H9 (cell line): Measurements from ENCODE around the gene S100A2. TPM values are rescaled to one million over a fixed set of nuclear protein-coding genes. Genes with fewer than 3 reads are reported as not detected.

Source experiments
- DNase-seq: peaks from one replicate; pipeline ENCODE4 v3.0.0-alpha.2; 2017
- H2AFZ ChIP-seq: one replicate; pipeline ENCODE4 v1.6.1; 2013; ENCODE audit warnings: mild to moderate bottlenecking, low read length, control low read depth, moderate library complexity
- H2AK5ac ChIP-seq: 2 replicates; pipeline ENCODE4 v1.6.1; 2013; ENCODE audit warnings: low read length, control low read depth, mixed read lengths; ENCODE audit not compliant: insufficient read length
- H2BK120ac ChIP-seq: one replicate; pipeline ENCODE4 v1.6.1; 2013; ENCODE audit warnings: low read depth, mild to moderate bottlenecking, low read length, control low read depth, inconsistent platforms; ENCODE audit not compliant: poor library complexity, severe bottlenecking
- H2BK12ac ChIP-seq: 2 replicates; pipeline ENCODE4 v1.6.1; 2013; ENCODE audit warnings: low read length, control low read depth, mixed read lengths, low read depth; ENCODE audit not compliant: insufficient read length
- H2BK15ac ChIP-seq: 2 replicates; pipeline ENCODE4 v1.6.1; 2013; ENCODE audit warnings: low read depth, low read length, control low read depth
- H2BK20ac ChIP-seq: one replicate; pipeline ENCODE4 v1.6.1; 2013; ENCODE audit warnings: low read depth, mild to moderate bottlenecking, low read length, control low read depth, inconsistent platforms; ENCODE audit not compliant: poor library complexity, severe bottlenecking
- H2BK5ac ChIP-seq: 2 replicates; pipeline ENCODE4 v1.6.1; 2013; ENCODE audit warnings: low read length, control low read depth, mixed read lengths; ENCODE audit not compliant: insufficient read length
- H3K14ac ChIP-seq: 2 replicates; pipeline ENCODE4 v1.6.1; 2013; ENCODE audit warnings: low read length, control low read depth; ENCODE audit not compliant: insufficient read depth
- H3K18ac ChIP-seq: 2 replicates; pipeline ENCODE4 v1.6.1; 2013; ENCODE audit warnings: low read depth, mild to moderate bottlenecking, mixed read lengths, low read length, control low read depth; ENCODE audit not compliant: insufficient read length
- H3K23ac ChIP-seq: 2 replicates; pipeline ENCODE4 v1.6.1; 2013; ENCODE audit warnings: low read length, control low read depth, mixed read lengths, low read depth; ENCODE audit not compliant: insufficient read length
- H3K23me2 ChIP-seq: 2 replicates; pipeline ENCODE4 v1.6.1; 2013; ENCODE audit warnings: low read depth, mild to moderate bottlenecking, mixed read lengths, low read length, control low read depth; ENCODE audit not compliant: insufficient read length, poor library complexity, severe bottlenecking
- H3K27ac ChIP-seq: 2 replicates; pipeline ENCODE4 v1.5.1; 2013; ENCODE audit warnings: low read length, control low read depth, mixed read lengths, low read depth; ENCODE audit not compliant: insufficient read length
- H3K27me3 ChIP-seq: 2 replicates; pipeline ENCODE4 v1.6.1; 2013; ENCODE audit warnings: low read length, control low read depth, inconsistent platforms; ENCODE audit not compliant: insufficient read depth
- H3K4ac ChIP-seq: 2 replicates; pipeline ENCODE4 v1.6.1; 2013; ENCODE audit warnings: low read depth, mild to moderate bottlenecking, control low read depth, inconsistent platforms, low read length, moderate library complexity
- H3K4me1 ChIP-seq: 2 replicates; pipeline ENCODE4 v1.6.1; 2013; ENCODE audit warnings: low read length, control low read depth, inconsistent platforms; ENCODE audit not compliant: insufficient read depth
- H3K4me2 ChIP-seq: 2 replicates; pipeline ENCODE4 v1.6.1; 2013; ENCODE audit warnings: low read length, control low read depth, mixed read lengths; ENCODE audit not compliant: insufficient read length, insufficient read depth
- H3K56ac ChIP-seq: 2 replicates; pipeline ENCODE4 v1.6.1; 2013; ENCODE audit warnings: low read depth, mild to moderate bottlenecking, mixed read lengths, low read length, control low read depth; ENCODE audit not compliant: insufficient read length
- H3K79me1 ChIP-seq: 2 replicates; pipeline ENCODE4 v1.6.1; 2013; ENCODE audit warnings: low read depth, mild to moderate bottlenecking, moderate library complexity, low read length, control low read depth, inconsistent platforms; ENCODE audit not compliant: insufficient read depth, poor library complexity, severe bottlenecking
- H3K79me2 ChIP-seq: 2 replicates; pipeline ENCODE4 v1.6.1; 2013; ENCODE audit warnings: low read length, control low read depth, inconsistent platforms; ENCODE audit not compliant: insufficient read depth
- H3K9ac ChIP-seq: 2 replicates; pipeline ENCODE4 v1.6.1; 2013; ENCODE audit warnings: low read length, control low read depth, mixed read lengths; ENCODE audit not compliant: insufficient read length; ENCODE audit errors: extremely low read depth
- H3K9me3 ChIP-seq: one replicate; pipeline ENCODE4 v1.6.1; 2013; ENCODE audit warnings: low read depth, low read length, inconsistent platforms; ENCODE audit not compliant: control insufficient read depth
- H3T11ph ChIP-seq: one replicate; pipeline ENCODE4 v1.6.1; 2013; ENCODE audit warnings: mild to moderate bottlenecking, low read length, control low read depth, inconsistent platforms
- H4K20me1 ChIP-seq: one replicate; pipeline ENCODE4 v1.6.1; 2013; ENCODE audit not compliant: control insufficient read depth, insufficient read length, insufficient read depth
- H4K5ac ChIP-seq: 2 replicates; pipeline ENCODE4 v1.6.1; 2013; ENCODE audit warnings: low read depth, mild to moderate bottlenecking, mixed read lengths, low read length, control low read depth; ENCODE audit not compliant: insufficient read length
- H4K8ac ChIP-seq: replicated peaks from 2 replicates; pipeline ENCODE4 v1.6.1; 2013; ENCODE audit warnings: low read length, control low read depth, mixed read lengths, low read depth; ENCODE audit not compliant: insufficient read length
- H4K91ac ChIP-seq: 2 replicates; pipeline ENCODE4 v1.6.1; 2013; ENCODE audit warnings: low read depth, mild to moderate bottlenecking, moderate library complexity, mixed read lengths, low read length, control low read depth; ENCODE audit not compliant: insufficient read length
- H3K27ac Mint-ChIP-seq, 3 experiments: 2 replicates in 2 of 3; 3 replicates in 1 of 3; pipeline ENCODE4 v1.8.0; 2020 to 2021; ENCODE audit warnings: mixed read lengths in 3 of 3, mild to moderate bottlenecking in 1 of 3, moderate library complexity in 1 of 3
- H3K27me3 Mint-ChIP-seq: 2 replicates; pipeline ENCODE4 v1.8.0; 2021; ENCODE audit warnings: low read depth, mild to moderate bottlenecking, moderate library complexity, mixed read lengths
- H3K36me3 Mint-ChIP-seq, 3 experiments: 2 replicates in 2 of 3; 3 replicates in 1 of 3; pipeline ENCODE4 v1.8.0; 2020 to 2021; ENCODE audit warnings: low read depth in 3 of 3, mixed read lengths in 3 of 3; ENCODE audit not compliant: insufficient read depth in 1 of 3
- H3K4me1 Mint-ChIP-seq, 2 experiments: 2 replicates each; pipeline ENCODE4 v1.8.0; 2020; ENCODE audit warnings: mixed read lengths in 2 of 2
- H3K4me3 Mint-ChIP-seq, 2 experiments: 2 replicates in 1 of 2; 3 replicates in 1 of 2; pipeline ENCODE4 v1.8.0; 2020 to 2021; ENCODE audit warnings: mild to moderate bottlenecking in 2 of 2, mixed read lengths in 2 of 2, moderate library complexity in 1 of 2
- H3K9me3 Mint-ChIP-seq, 2 experiments: 2 replicates in 1 of 2; 3 replicates in 1 of 2; pipeline ENCODE4 v1.8.0; 2020; ENCODE audit warnings: mild to moderate bottlenecking in 2 of 2, mixed read lengths in 2 of 2, moderate library complexity in 1 of 2
- CTCF ChIP-seq: fragments of 200-600 bp; sonication (generic); conservative IDR thresholded peaks from 3 replicates; pipeline ENCODE4 v1.8.0; 2021; ENCODE audit warnings: antibody characterized with exemption, mild to moderate bottlenecking
- whole genome bisulfite sequencing: extraction: QIAGEN DNeasy Blood & Tissue Kit; methylation state at CpG from one replicate; pipeline ENCODE4 v1.1.7; 2013; ENCODE audit warnings: missing lambda C conversion rate, low lambda C conversion rate, mixed read lengths; ENCODE audit not compliant: insufficient read length; ENCODE audit errors: extremely low coverage; 5-methylcytosine and 5-hydroxymethylcytosine counted together
- total RNA-seq: library from RNA; stranded (reverse); gene quantifications from 2 replicates; pipeline ENCODE4 v1.2.1, GENCODE V29; 2021

The S100A2 gene
- total RNA-seq, 1 experiment from 2014 or later = 0.57 TPM

- Mint-ChIP-seq H3K27me3 (peaks cover 13% of the 10 kb centered on the region), H3K4me1 (peaks cover 18% of the 10 kb centered on the region in 2 experiments), H3K27ac (peak overlapping the region in 1 of 3 experiments; percentile 55; a peak in 1 of 7 replicates), H3K9me3 (peaks cover 12 to 15% of the 10 kb centered on the region in 2 experiments; a peak in 4 of 5 replicates), H3K36me3 (peaks cover 0 to 6% (median 0%) of the 10 kb centered on the region in 3 experiments; a peak in 2 of 7 replicates), H3K4me3 (no peak overlapping the region)
- H2BK5ac ChIP-seq = no peak overlapping the region
- no peak overlapping the region for H2AK5ac ChIP-seq
- H3K18ac ChIP-seq = no peak overlapping the region
- no peaks in the 10 kb centered on the region for H3K27me3 ChIP-seq
- no peak overlapping the region for H2BK15ac ChIP-seq
- no CpG with 5 or more reads among the region's 3 CpGs for WGBS
- no peak overlapping the region for H3T11ph ChIP-seq
- H3K79me1 ChIP-seq = no peaks in the 10 kb centered on the region
- H3K79me2 ChIP-seq = no peaks in the 10 kb centered on the region
- no peak overlapping the region for H4K5ac ChIP-seq
- H3K14ac ChIP-seq = no peak overlapping the region
- no peaks in the 10 kb centered on the region for H3K9me3 ChIP-seq
- H3K9ac ChIP-seq = no peak overlapping the region
- no peak overlapping the region for H3K56ac ChIP-seq
- DNase-seq = peak; percentile 81
- H3K4me1 ChIP-seq = no peaks in the 10 kb centered on the region; the same call in 1 of the 2 replicates
- peaks cover 3% of the 10 kb centered on the region for H4K20me1 ChIP-seq
- TF ChIP-seq CTCF = peak; percentile 83
- no peak overlapping the region for H3K4me2 ChIP-seq
- H2AFZ ChIP-seq = no peak overlapping the region
- no peak overlapping the region for H3K4ac ChIP-seq
- no peak overlapping the region for H3K27ac ChIP-seq
- H4K8ac ChIP-seq = no peak overlapping the region
- H3K23ac ChIP-seq = no peak overlapping the region
- H4K91ac ChIP-seq = no peak overlapping the region
- no peak overlapping the region for H2BK20ac ChIP-seq
- H3K23me2 ChIP-seq = no peaks in the 10 kb centered on the region
- no peak overlapping the region for H2BK120ac ChIP-seq
- H2BK12ac ChIP-seq = no peak overlapping the region
Measured at GRCh38 chr1:153572569-153573015, 6.9 kb upstream of the S100A2 start.
